HepG2 (cell line): ENCODE data around the gene PSMB11. TPM values are rescaled to one million over a fixed set of nuclear protein-coding genes. Genes with fewer than 3 reads are reported as not detected.

Experiments
- ATAC-seq: fragments of 200-7000 bp; cut with Tn5 transposase; 3 replicates; pipeline ENCODE4 v1.9.1; 2020; ENCODE audit warnings: mild to moderate bottlenecking, moderate library complexity
- BruUV-seq: library from RNA; stranded (reverse); fragments of 400-500 nt; replicated peaks from 2 replicates; lab custom pipeline; 2021; lab: Mats Ljungman, UMichigan
- CTCF ChIA-PET: fragments of 300-600 bp; formaldehyde crosslinking; extraction: SDS; loops from one replicate; lab custom pipeline; 2021; ENCODE audit warnings: low total read pairs, inconsistent platforms, low intra/inter-chr PET ratio; lab: Yijun Ruan, JAX
- POLR2A ChIA-PET: fragments of 350-600 bp; sonication (Branson Sonifier 250); formaldehyde crosslinking; loops from one replicate; lab custom pipeline; 2020; ENCODE audit warnings: antibody characterized with exemption, inconsistent platforms; lab: Yijun Ruan, JAX
- DNase-seq: peaks from one replicate; pipeline ENCODE4 v3.0.0-alpha.2; 2015; ENCODE audit warnings: low spot score
- FAIRE-seq: peaks from 3 replicates; lab custom pipeline; 2011; peaks lifted over from hg19 to GRCh38; lab: Jason Lieb, UNC
- H2AFZ ChIP-seq: one replicate; pipeline ENCODE4 v1.6.1; 2011; ENCODE audit warnings: low read length, inconsistent platforms
- H3K27ac ChIP-seq: fragments of 300-600 bp; 3 replicates; pipeline ENCODE4 v1.8.0; 2011; ENCODE audit warnings: mixed run types, mild to moderate bottlenecking, mixed read lengths, low read length, inconsistent platforms; ENCODE audit not compliant: insufficient read depth; ENCODE audit errors: extremely low read length
- H3K27me3 ChIP-seq, 2 experiments: fragments of 200-600 bp in 1 of 2; 2 replicates in 1 of 2; 3 replicates in 1 of 2; pipeline versions ENCODE4 v1.6.0 to v1.8.0; 2011; ENCODE audit warnings: low read length in 2 of 2, mild to moderate bottlenecking in 2 of 2, moderate library complexity in 2 of 2, inconsistent platforms in 1 of 2; ENCODE audit not compliant: insufficient read depth in 2 of 2, control insufficient read depth in 1 of 2
- H3K36me3 ChIP-seq, 2 experiments: fragments of 200-600 bp in 1 of 2; replicated peaks in 1 of 2; 2 replicates in 1 of 2; 3 replicates in 1 of 2; pipeline versions ENCODE4 v1.5.1 to v1.8.0; 2011; ENCODE audit warnings: low read length in 2 of 2, inconsistent platforms in 1 of 2; ENCODE audit not compliant: insufficient read depth in 2 of 2, control insufficient read depth in 1 of 2
- H3K4me1 ChIP-seq: 2 replicates; pipeline ENCODE4 v1.5.1; 2012; ENCODE audit warnings: low read length, inconsistent platforms; ENCODE audit not compliant: insufficient read depth
- H3K4me2 ChIP-seq: 2 replicates; pipeline ENCODE4 v1.6.0; 2011; ENCODE audit warnings: low read depth, low read length, inconsistent platforms
- H3K4me3 ChIP-seq, 3 experiments: fragments of 200-600 bp in 1 of 3; sonication (generic), shearing (Covaris generic) in 1 of 3; replicated peaks in 1 of 3; 2 replicates each; pipeline ENCODE4 v1.5.1; 2011 to 2016; ENCODE audit warnings: low read length in 3 of 3, inconsistent platforms in 2 of 3, low read depth in 2 of 3, mild to moderate bottlenecking in 2 of 3, control low read depth in 1 of 3, mixed read lengths in 1 of 3; ENCODE audit not compliant: insufficient read depth in 1 of 3
- H3K79me2 ChIP-seq: one replicate; pipeline ENCODE4 v1.6.1; 2011; ENCODE audit warnings: low read length, inconsistent platforms; ENCODE audit not compliant: insufficient read depth
- H3K9ac ChIP-seq: 2 replicates; pipeline ENCODE4 v1.6.0; 2011; ENCODE audit warnings: mild to moderate bottlenecking, low read depth, low read length, inconsistent platforms; ENCODE audit not compliant: insufficient read depth
- H3K9me3 ChIP-seq: 2 replicates; pipeline ENCODE4 v1.5.1; 2012; ENCODE audit warnings: mild to moderate bottlenecking, low read length
- H4K20me1 ChIP-seq: 2 replicates; pipeline ENCODE4 v1.6.0; 2011; ENCODE audit warnings: inconsistent platforms, mild to moderate bottlenecking, low read length, moderate library complexity; ENCODE audit not compliant: insufficient read depth
- DR1 ChIP-seq: sonication (generic); formaldehyde crosslinking; IDR thresholded peaks from 2 replicates; pipeline ENCODE4 v1.8.0; 2021; ENCODE audit warnings: mild to moderate bottlenecking, missing genetic modification reagents, inconsistent platforms
- FOSL1 ChIP-seq: sonication (generic); formaldehyde crosslinking; IDR thresholded peaks from 2 replicates; pipeline ENCODE4 v1.9.0; 2021; ENCODE audit warnings: missing genetic modification reagents, borderline replicate concordance
- JUNB ChIP-seq: sonication (generic); formaldehyde crosslinking; IDR thresholded peaks from 2 replicates; pipeline ENCODE4 v1.8.0; 2022; ENCODE audit warnings: missing genetic modification reagents, mild to moderate bottlenecking, borderline replicate concordance
- MXI1 ChIP-seq: IDR thresholded peaks from 3 replicates; pipeline ENCODE4 v1.6.1; 2012; ENCODE audit warnings: low read depth, low read length, inconsistent platforms, borderline replicate concordance
- ZNF775 ChIP-seq: sonication (generic); formaldehyde crosslinking; IDR thresholded peaks from 2 replicates; pipeline ENCODE4 v1.4.0; 2020; ENCODE audit warnings: missing genetic modification reagents, mild to moderate bottlenecking, moderate library complexity, borderline replicate concordance
- WGBS: methylation state at CpG from one replicate; pipeline ENCODE4 v1.1.6; 2017; ENCODE audit warnings: low lambda C conversion rate; 5-methylcytosine and 5-hydroxymethylcytosine counted together
- in situ Hi-C: cut with HindIII; loops from 2 replicates; pipeline ENCODE4 v1.10.0; 2017; ENCODE audit warnings: low pct_unique_long_range_greater_than_20kb; ENCODE audit not compliant: extremely low pct_ligation_motif_present
- intact Hi-C: fragments of 100-400 bp; cut with micrococcal nuclease; formaldehyde crosslinking; loops from one replicate; pipeline ENCODE4 v1.10.0; 2022; ENCODE audit not compliant: unreplicated experiment
- polyA plus RNA-seq, 8 experiments: library from polyadenylated mRNA; depleted of rRNA in 3 of 8; stranded (reverse) in 7 of 8; unstranded in 1 of 8; fragments of >200 nt; fragmentation: Illumina TruSeq in 4 of 8; extraction: Trizol in 4 of 8; gene quantifications; 2 replicates each; pipeline versions ENCODE4 v1.2.1 to v1.2.3, GENCODE V29; 2011 to 2016; ENCODE audit warnings: low read depth in 4 of 8, missing spikeins in 1 of 8, mixed read lengths in 1 of 8; ENCODE audit not compliant: insufficient read depth in 1 of 8
- total RNA-seq, 5 experiments: library from RNA; depleted of rRNA; stranded (reverse); fragments of >200 nt; fragmentation: Illumina TruSeq; extraction: Trizol; gene quantifications; 2 replicates each; pipeline ENCODE4 v1.2.3, GENCODE V29; 2016; ENCODE audit warnings: low read depth in 1 of 5
- TF ChIP-seq, protein P1 (sequence below): sonication (generic); formaldehyde crosslinking; IDR thresholded peaks from 2 replicates; pipeline ENCODE4 v1.4.0; 2020; ENCODE audit warnings: low read depth, missing genetic modification reagents

PSMB11 gene
- total and polyA plus RNA-seq, 2 of the 13 experiments (the other 11 are each of a cell fraction or from before 2014, with no cell fraction given), result not detected

GRCh38 chr14:23015618-23016017 lies 26.4 kb upstream of the PSMB11 start:
- no peak overlapping the region for H3K27ac ChIP-seq
- peaks cover 18% of the 10 kb centered on the region for H3K4me1 ChIP-seq
- 80% methylated on average over 4 of the region's 4 CpGs for WGBS
- TF ChIP-seq MXI1, result no peak
- 0 out of 2 replicates have a peak, but pooled peaks have one; percentile 24 for TF ChIP-seq JUNB
- no peak for TF ChIP-seq ZNF775 (CRISPR knock-in tag)
- TF ChIP-seq DR1 (CRISPR knock-in tag), result no peak
- no peak for TF ChIP-seq FOSL1 (CRISPR knock-in tag)
- TF ChIP-seq, protein P1, sequence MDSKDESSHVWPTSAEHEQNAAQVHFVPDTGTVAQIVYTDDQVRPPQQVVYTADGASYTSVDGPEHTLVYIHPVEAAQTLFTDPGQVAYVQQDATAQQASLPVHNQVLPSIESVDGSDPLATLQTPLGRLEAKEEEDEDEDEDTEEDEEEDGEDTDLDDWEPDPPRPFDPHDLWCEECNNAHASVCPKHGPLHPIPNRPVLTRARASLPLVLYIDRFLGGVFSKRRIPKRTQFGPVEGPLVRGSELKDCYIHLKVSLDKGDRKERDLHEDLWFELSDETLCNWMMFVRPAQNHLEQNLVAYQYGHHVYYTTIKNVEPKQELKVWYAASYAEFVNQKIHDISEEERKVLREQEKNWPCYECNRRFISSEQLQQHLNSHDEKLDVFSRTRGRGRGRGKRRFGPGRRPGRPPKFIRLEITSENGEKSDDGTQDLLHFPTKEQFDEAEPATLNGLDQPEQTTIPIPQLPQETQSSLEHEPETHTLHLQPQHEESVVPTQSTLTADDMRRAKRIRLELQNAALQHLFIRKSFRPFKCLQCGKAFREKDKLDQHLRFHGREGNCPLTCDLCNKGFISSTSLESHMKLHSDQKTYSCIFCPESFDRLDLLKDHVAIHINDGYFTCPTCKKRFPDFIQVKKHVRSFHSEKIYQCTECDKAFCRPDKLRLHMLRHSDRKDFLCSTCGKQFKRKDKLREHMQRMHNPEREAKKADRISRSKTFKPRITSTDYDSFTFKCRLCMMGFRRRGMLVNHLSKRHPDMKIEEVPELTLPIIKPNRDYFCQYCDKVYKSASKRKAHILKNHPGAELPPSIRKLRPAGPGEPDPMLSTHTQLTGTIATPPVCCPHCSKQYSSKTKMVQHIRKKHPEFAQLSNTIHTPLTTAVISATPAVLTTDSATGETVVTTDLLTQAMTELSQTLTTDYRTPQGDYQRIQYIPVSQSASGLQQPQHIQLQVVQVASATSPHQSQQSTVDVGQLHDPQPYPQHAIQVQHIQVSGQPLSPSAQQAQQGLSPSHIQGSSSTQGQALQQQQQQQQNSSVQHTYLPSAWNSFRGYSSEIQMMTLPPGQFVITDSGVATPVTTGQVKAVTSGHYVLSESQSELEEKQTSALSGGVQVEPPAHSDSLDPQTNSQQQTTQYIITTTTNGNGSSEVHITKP (CRISPR knock-in tag), result peak; percentile 53; the same call in 1 of the 2 replicates
- H3K4me2 ChIP-seq, result no peak overlapping the region
- no peaks in the 10 kb centered on the region for H4K20me1 ChIP-seq
- ChIA-PET POLR2A (interaction anchor here (2.6 to 4.2 kb wide), 3 partner anchors 8 to 86 kb away, joined by 6 to 44 read pairs (median 7); partner anchors contain the start of gene PRMT5), CTCF (no interaction called here)
- FAIRE-seq, result no peak
- no peaks in the 10 kb centered on the region for H3K27me3 ChIP-seq
- BruUV-seq, result no TSS peak
- no peak overlapping the region for H3K9ac ChIP-seq
- H3K79me2 ChIP-seq, result no peaks in the 10 kb centered on the region
- H3K36me3 ChIP-seq, result no peaks in the 10 kb centered on the region
- in situ Hi-C loops (no loop called here), intact Hi-C loops (no loop called here)
- no peak overlapping the region for H3K4me3 ChIP-seq
- ATAC-seq, result no peak
- no peaks in the 10 kb centered on the region for H3K9me3 ChIP-seq
- H2AFZ ChIP-seq, result no peak overlapping the region
- no peak for DNase-seq
